Raji (cell line): ENCODE data around the gene CDK4.

Experiments
- POLR2A ChIP-seq: IDR thresholded peaks from 2 replicates; pipeline ENCODE4 v1.6.1; 2011; ENCODE audit warnings: low read depth, low read length, control low read depth; ENCODE audit not compliant: insufficient read depth

The CDK4 gene

DNA sequence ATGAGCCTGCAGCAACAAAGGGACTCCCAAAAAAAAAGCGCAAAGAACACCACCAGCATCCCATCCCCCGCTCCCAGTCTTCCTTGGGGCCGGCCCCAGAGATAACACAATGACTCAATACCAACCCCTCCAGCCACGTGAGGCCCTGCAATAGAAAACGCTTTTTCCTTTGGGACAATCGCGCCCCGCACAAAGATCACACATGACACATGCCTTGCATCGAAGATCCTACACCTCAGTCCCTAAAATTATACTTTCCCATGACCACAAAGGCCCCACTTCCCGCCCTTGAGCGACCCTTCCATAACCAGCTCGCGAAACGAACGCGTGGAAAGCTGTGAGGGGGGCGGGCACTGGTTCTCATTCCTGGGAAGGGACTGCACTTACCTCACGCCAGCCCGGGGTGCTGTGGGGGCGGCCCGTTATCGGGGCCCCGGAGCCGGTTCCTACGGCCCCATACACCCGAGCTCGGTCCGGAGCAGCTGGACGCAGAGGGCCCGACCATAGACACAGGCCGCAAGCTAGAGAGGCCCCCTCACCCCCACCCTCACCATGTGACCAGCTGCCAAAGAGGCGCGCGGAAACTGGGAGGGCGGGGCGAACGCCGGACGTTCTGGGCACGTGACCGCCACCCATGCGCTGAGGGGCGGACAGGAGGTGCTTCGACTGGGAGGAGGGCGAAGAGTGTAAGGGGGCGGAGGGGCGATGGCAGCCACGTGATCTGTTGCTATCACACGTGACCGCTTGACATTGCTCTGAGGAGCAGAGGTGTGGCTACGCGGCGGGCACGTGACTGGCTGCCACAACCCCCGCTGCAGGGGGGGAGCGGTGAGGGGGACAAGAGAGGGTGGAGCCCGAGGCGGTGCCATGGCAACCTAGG is at the start of gene CDK4:
TSS of gene CDK4 (minus strand) at position 523 of the 880 bp plus-strand sequence. CDS start 593 bp downstream, outside the sequence.
- peak; percentile 72 for TF ChIP-seq POLR2A

DNA sequence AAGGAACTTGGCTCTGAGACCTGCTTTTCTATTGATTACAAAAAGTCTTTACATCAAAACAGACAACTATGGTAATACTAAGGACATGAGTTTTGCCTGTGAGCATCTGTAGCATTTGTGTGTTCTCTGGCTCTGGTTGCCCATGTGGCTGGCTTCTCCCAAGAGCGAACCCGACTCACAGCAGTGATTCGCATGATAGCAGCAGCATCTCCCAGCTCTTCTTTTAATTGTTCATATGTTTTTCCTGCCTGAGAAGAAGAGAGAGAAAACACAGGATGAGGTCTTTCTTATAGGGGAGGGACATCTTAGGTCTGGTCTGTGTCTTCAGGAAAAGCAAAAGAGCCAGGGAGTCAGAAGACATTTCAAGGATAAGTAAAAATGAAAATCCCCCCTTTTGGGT is 48.9 kb upstream of the CDK4 start:
- no peak for TF ChIP-seq POLR2A

DNA sequence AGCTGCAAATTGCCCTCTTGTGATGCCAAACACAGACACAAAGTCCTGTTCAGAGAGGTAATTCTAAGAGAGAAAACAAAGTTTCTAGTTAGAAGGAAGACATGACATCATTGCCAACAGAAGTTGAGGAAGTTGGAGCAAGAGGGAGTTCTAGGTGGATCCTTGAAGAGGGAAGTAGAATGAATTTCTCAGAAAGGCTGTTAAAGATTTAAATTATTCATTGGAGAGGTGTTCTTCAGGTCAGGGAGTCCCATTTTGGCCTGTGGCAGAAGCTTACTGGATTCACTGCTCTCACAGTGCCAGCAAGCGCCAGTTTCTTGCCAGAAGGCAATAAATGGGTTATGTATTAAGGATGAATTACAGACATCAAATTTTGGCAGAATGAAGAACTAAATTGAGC is 45.8 kb upstream of the CDK4 start:
- no peak for TF ChIP-seq POLR2A

- no peak for TF ChIP-seq POLR2A
Observed at GRCh38 chr12:57796996-57797395, 44.9 kb upstream of the CDK4 start.

GRCh38 chr12:57795354-57795753 is 43.2 kb upstream of the CDK4 start:
- no peak for TF ChIP-seq POLR2A

DNA sequence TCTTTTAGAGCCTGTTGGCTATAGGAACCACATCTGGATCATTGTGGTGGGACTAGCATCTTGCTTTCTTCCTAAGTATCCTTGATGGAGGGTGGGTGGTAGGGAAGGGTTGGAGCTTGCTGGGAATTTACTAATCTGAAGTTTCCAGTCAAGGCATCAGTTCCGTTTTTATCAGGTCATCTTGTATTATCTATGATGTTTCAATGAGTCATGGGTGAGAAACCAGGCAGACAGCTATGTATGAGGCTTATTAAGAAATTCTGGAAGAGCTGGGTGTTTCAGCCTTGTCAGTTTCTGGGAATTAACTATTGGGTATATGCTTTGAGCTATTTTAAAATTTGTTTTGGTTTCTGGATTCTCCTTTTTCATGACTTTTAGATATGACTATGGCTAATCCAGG is 41.8 kb upstream of the CDK4 start:
- no peak for TF ChIP-seq POLR2A

DNA sequence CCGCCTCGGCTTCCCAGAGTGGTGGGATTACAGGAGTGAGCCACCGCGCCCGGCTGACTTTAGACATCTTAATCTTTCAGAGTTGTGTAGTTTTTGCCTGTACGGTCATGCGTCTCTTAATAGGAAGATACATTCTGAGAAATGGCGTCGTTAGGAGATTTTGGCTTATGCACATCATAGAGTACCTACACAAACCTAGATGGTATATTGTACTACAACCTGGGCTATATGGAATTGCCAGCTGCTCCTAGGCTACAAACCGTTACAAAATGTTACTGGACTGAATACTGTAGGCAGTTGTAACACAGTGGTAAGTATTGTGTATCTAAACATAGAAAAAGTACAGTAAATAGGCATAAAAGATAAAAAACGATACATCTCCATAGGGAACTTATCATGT is 31.8 kb upstream of the CDK4 start:
- TF ChIP-seq POLR2A, result no peak

DNA sequence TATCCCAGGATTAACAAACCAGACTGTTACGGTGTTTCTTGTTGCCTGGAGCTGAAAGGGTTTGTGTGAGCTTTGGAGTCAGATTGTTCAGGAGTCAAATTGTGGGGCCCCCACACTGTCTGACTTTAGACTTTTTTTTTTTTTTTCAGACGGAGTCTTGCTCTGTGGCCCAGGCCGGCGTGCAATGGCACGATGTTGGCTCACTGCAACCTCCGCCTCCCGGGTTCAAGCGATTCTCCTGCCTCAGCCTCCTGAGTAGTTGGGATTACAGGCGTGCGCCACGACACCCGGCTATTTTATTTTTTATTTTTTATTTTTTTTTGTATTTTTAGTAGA is 31.3 kb upstream of the CDK4 start:
- no peak for TF ChIP-seq POLR2A

- TF ChIP-seq POLR2A, result peak; percentile 98
Observed at GRCh38 chr12:57782608-57783465, 30.7 kb upstream of the CDK4 start, which contains the start of gene TSFM. Gene TSFM, plus strand, starts transcription at chr12:57782787. Its CDS starts 15 bp downstream, at chr12:57782802.

DNA sequence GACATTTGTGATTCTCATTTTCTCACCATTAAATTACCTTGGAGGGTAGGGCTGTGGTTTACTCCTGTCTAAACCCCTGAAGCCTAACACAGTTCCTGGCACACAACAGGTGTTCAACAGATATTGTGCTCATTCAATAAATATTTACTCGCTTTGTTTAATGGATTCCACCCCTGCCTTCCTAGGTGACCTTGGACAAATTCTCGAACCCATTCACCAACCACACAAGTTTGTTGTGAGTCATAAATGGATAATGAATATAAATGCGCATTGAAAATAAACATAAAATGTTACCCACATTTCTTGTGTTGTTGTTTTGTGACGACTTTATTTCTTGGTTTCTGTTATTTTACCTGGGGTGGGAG is 30.1 kb upstream of the CDK4 start:
- TF ChIP-seq POLR2A, result no peak

GRCh38 chr12:57781801-57782200 is 29.7 kb upstream of the CDK4 start:
- TF ChIP-seq POLR2A, result no peak

DNA sequence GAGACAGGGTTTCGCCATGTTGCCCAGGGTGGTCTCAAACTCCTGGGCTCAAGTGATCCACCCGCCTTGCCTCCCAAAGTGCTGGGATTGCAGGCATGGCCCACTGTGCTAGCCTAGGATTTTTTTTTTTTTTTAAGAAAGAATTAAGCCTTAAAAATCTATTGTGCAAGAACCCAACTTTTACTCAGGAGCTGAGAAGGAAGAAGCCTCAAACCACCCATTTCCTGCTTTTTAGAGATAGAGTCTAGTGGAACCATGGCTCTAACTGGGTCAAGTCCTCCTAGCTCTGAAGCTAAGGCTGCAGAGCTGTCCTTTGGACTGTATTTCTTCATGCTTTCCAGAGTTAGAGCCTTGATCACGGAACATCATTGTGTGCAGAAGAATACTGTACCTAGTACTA is 29.1 kb upstream of the CDK4 start:
- no peak for TF ChIP-seq POLR2A

DNA sequence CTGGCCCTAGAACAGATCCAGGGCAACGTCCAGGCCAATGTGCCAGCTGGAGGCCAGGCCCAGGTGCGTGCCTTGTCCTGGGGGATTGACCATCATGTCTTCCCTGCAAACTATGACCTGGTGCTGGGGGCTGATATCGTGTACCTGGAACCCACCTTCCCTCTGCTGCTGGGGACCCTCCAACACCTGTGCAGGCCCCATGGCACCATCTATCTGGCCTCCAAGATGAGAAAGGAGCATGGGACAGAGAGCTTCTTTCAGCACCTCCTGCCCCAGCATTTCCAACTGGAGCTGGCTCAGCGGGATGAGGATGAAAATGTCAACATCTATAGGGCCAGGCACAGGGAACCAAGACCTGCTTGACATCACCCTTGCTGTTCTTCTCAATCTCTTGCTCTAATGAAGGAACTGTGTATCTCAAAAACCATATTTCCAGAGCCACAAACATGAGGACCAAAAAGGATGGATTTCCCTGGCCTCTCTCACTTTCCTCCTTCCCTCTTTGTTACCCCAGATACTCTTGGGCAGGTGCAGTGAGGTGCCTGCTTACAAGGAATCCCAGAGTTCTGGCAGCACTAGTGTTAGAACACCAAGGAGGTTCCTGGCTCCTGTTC is 28.3 kb upstream of the CDK4 start:
- TF ChIP-seq POLR2A, result no peak

GRCh38 chr12:57779736-57780135 is 27.6 kb upstream of the CDK4 start:
- TF ChIP-seq POLR2A, result no peak

DNA sequence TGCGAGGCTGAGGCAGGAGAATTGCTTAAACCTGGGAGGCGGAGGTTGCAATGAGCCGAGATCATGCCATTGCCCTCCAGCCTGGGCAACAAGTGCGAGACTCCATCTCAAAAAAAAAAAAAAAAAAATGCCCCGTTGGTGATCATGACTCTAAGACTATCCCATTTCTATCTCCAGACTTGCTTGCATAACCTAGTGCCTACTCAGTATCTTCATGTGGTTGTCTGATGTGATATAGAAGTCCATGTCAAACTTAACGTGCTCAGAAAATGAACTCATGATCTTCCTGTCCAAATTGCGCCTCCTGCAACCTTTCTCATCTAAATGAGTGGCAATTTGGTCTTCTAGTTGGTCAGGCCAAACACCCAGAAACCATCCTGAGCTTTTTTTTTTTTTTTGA is 25.8 kb upstream of the CDK4 start:
- no peak for TF ChIP-seq POLR2A

- TF ChIP-seq POLR2A, result no peak
Observed at GRCh38 chr12:57777367-57777766, 25.3 kb upstream of the CDK4 start.

- TF ChIP-seq POLR2A, result no peak
Observed at GRCh38 chr12:57776247-57776587, 24.1 kb upstream of the CDK4 start.
